Astrocyte of the cerebellum (primary cell): ENCODE measurements around the gene GRIP1.

Experiments used
- DNase-seq: peaks from one replicate; pipeline ENCODE4 v3.0.0-alpha.2; 2011; ENCODE audit warnings: low read depth
- H3K4me3 ChIP-seq: 2 replicates; pipeline ENCODE4 v1.5.1; 2011; ENCODE audit warnings: mild to moderate bottlenecking, low read depth, low read length, moderate library complexity
- in situ Hi-C: cut with HindIII; loops from 2 replicates; pipeline ENCODE4 v1.10.0; 2017; ENCODE audit warnings: low sequenced_read_pairs
- TF ChIP-seq, protein P1 (sequence below): IDR thresholded peaks from 2 replicates; pipeline ENCODE4 v1.5.1; 2012; ENCODE audit warnings: low read length, low read depth, moderate library complexity, mild to moderate bottlenecking; ENCODE audit errors: missing control alignments

Gene GRIP1

DNA sequence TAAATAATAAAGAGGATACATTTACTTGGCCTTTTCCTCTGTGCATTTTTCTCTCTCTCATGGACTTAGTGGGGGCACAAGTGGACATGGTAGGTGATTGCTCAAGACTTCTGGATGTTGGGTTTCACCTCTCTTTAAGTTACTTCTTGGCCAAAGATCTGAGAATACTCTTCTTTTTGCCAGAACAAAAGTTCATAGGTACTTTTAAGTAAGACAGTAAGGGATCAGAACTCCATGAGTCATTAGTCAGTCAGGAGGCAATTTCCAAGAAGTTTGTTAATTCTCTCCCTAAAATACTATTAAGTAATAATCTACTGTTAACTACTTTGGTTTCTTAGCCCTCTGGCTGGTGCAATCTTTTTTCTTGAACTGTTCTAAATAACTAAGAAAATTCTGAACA is 84.2 kb downstream of the GRIP1 start:
- in situ Hi-C loops, result no loop called here
- no peak for DNase-seq
- TF ChIP-seq, protein P1, sequence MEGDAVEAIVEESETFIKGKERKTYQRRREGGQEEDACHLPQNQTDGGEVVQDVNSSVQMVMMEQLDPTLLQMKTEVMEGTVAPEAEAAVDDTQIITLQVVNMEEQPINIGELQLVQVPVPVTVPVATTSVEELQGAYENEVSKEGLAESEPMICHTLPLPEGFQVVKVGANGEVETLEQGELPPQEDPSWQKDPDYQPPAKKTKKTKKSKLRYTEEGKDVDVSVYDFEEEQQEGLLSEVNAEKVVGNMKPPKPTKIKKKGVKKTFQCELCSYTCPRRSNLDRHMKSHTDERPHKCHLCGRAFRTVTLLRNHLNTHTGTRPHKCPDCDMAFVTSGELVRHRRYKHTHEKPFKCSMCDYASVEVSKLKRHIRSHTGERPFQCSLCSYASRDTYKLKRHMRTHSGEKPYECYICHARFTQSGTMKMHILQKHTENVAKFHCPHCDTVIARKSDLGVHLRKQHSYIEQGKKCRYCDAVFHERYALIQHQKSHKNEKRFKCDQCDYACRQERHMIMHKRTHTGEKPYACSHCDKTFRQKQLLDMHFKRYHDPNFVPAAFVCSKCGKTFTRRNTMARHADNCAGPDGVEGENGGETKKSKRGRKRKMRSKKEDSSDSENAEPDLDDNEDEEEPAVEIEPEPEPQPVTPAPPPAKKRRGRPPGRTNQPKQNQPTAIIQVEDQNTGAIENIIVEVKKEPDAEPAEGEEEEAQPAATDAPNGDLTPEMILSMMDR, result no peak
- H3K4me3 ChIP-seq, result no peak overlapping the region

DNA sequence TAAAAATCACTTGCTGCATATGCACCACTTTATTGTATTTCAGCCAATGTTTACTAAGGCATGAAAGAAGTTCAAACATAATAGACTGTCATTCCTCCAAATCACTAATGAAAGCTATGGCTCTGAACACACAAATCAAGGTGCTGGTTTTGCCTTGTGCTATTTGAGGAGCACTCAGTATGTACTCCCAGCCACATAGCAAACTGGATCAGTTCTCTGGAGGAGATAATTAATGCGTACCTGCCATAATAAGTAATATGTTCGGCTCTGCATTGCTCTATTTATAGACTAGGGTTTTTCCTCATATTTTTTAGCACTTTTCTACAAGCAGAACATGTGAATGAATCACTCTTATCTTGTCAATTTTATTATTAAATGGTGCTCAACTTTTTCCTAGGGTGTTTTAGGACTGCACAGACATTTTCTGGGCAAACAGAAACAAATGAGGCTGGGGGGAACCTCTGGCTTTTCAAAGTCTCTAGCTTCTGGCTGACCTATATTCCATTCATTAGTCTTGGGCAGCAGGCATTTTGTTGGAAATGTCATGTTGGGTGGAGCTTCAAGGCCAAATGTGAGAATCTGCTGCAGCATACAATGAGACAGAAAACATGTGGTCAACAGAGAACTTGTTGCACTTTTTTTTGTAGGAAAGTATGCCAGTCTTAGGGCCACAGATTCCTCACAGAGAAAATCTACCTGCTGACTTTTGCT is 88.4 kb downstream of the GRIP1 start:
- in situ Hi-C loops, result no loop called here
- DNase-seq, result no peak
- H3K4me3 ChIP-seq, result no peak overlapping the region
- TF ChIP-seq, protein P1, result no peak

GRCh38 chr12:66589095-66589494 is 89.8 kb downstream of the GRIP1 start:
- in situ Hi-C loops, result no loop called here
- TF ChIP-seq, protein P1, result no peak
- DNase-seq, result no peak
- no peak overlapping the region for H3K4me3 ChIP-seq

GRCh38 chr12:66587912-66588311 is 91.0 kb downstream of the GRIP1 start:
- no peak for DNase-seq
- in situ Hi-C loops, result no loop called here
- H3K4me3 ChIP-seq, result no peak overlapping the region
- TF ChIP-seq, protein P1, result no peak

- TF ChIP-seq, protein P1, result no peak
- H3K4me3 ChIP-seq, result no peak overlapping the region
- in situ Hi-C loops, result no loop called here
- no peak for DNase-seq
Measured at GRCh38 chr12:66584673-66585072, 94.2 kb downstream of the GRIP1 start.

GRCh38 chr12:66573605-66574004 is 105.3 kb downstream of the GRIP1 start:
- no peak overlapping the region for H3K4me3 ChIP-seq
- in situ Hi-C loops, result no loop called here
- TF ChIP-seq, protein P1, result no peak
- no peak for DNase-seq

GRCh38 chr12:66572845-66573244 is 106.0 kb downstream of the GRIP1 start:
- no peak for DNase-seq
- in situ Hi-C loops, result no loop called here
- TF ChIP-seq, protein P1, result no peak
- no peak overlapping the region for H3K4me3 ChIP-seq
